GM12872 (cell line): ENCODE measurements around the gene PDGFB.

ENCODE experiments used
- TF ChIP-seq, protein P1 (sequence below): IDR thresholded peaks from 3 replicates; pipeline ENCODE4 v1.5.1; 2011; ENCODE audit warnings: low read depth, mild to moderate bottlenecking, low read length, moderate library complexity; ENCODE audit not compliant: insufficient read depth

PDGFB gene

DNA sequence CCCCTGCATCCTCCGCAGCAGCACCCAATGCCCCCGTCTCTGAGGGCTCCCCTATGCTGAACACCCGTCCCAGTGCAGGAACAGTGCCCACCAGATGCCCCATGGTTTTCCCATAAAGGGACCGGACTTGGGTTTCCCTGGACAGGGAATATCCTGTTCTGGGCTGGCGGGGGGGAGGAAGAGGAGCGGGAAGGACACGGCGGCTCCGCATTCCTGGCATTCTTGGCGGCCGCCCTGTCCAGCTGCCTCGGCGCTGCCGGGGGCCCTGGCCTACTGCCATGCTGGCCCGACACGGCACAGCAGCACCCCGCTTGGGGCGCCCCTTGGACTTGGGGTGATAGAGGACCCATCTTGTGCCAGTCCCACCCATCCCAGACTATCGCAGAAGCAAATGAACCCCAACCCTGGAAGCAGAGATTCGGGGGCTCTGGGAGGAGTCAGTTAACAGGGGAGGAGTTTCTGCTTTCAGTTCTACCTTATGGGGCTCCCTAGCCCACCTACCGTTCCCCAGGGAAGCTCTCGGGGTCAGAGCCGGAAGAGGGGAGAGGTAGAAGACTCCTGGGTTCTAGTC lies 68.6 kb downstream of the PDGFB start:
- TF ChIP-seq, protein P1, sequence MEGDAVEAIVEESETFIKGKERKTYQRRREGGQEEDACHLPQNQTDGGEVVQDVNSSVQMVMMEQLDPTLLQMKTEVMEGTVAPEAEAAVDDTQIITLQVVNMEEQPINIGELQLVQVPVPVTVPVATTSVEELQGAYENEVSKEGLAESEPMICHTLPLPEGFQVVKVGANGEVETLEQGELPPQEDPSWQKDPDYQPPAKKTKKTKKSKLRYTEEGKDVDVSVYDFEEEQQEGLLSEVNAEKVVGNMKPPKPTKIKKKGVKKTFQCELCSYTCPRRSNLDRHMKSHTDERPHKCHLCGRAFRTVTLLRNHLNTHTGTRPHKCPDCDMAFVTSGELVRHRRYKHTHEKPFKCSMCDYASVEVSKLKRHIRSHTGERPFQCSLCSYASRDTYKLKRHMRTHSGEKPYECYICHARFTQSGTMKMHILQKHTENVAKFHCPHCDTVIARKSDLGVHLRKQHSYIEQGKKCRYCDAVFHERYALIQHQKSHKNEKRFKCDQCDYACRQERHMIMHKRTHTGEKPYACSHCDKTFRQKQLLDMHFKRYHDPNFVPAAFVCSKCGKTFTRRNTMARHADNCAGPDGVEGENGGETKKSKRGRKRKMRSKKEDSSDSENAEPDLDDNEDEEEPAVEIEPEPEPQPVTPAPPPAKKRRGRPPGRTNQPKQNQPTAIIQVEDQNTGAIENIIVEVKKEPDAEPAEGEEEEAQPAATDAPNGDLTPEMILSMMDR: no peak

DNA sequence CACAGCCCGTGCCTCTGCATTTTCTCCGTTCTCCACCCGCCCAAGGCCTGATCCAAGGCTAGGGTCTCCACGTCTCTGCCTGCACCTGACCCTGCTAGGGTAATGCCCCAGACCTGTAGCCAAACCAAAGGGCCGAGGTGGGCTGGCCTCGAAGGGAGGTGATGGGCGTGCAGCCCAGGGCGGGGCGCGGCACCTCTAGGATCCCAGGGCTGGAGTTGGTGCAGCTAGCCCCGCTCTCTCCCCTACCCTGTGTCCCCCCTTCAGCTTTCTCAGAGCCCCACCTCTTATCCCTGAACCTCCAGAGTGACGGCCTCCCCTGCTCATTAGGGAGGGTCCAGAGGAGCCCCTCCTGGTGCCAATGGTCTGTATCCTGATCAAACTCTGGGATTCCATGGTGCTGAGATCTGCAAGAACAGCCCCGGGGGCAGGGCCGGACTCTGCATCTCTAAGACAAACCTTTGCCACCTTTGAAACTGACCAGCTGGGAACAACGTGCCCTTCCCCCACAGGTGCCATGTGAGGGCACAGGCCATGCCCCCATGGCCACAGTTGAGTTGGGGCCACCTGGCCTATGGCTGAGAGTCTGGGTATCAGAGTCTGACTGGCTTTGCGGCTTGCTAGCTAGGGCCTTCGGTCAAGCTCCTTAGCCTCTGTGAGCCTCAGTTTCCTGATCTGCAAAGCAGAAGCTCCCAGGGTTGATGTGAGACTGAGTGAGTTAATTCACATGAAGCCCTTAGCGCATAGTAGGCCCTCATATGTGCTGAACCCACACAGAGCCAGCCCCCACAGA lies 69.2 kb downstream of the PDGFB start:
- TF ChIP-seq, protein P1: no peak

DNA sequence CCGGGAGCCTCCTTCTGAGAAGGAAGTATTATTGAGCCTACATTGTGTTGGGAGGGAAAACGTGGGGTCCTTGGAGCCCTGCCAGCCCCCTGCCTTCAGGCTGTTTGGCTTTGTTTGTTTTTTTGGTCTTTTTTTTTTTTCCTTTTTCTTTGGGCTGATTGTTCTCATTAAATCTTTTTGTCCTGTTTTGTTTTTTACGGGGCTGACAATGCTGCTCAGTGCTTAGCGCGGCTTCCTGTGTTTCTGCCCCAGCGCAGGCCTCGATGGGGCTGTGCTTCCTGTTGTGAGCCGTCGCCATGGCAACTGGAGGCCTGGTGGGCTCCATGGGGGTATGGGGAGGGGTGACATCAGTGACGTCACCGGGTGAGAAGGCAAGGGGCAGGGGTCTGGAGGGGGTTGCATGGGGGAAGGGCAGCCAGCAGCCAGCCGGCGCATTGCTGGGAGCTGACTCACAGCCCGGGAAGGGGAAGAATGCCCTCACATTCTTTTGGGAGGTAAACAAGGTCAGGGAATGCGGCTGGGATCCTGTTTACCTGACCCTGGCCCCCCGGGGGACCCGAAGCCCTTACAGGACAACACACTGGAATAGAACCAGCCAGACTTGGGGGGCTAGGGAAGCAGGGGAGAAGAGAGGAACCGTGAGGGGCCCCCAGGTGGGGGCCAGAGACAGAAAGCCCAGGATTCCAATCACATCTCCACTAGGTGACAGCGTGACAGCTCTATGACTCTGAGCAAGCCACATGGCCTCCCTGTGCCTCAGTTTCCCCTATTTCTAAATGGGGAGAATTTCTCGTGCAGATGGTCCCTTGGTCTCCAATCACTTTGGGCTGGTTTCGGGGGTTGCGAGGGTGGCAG lies 70.1 kb downstream of the PDGFB start:
- TF ChIP-seq, protein P1: no peak

DNA sequence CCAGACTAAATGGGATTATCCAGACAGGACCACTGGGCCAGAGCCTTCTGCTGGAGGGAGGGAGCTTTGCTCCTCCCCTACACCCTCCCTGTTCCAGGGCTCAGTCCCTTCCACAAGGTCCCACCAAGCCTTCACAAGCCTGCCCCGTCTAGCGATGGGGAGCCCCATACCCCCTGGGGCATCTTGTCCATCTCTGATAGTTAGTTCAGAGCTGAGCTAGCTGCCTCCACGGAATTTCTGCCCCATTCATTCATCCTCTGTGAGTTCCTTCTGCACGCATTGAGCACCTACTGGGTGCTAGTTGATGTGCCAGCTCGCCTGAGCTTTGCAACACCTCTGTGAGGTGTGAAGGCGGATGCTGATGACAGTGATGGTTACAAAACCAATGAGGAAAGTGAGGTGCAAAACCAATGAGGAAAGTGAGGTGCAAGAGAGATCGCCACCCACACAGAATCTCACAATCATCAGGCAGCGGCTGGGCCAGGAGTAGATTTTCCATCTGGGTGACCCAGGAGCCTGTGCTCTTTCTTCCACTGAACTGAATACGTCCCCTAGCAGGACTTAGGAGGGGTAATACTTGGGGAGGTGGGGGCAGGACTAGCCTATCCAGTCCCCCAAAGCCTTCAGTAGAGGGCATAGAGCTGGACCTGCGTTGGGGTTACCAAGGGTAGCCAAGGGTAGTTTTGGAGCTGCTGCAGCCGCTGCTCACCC lies 70.8 kb downstream of the PDGFB start:
- TF ChIP-seq, protein P1: no peak
